KBM-7 (cell line): ENCODE results near the gene CD244.
"Not testable (repeated sequence)": the region's sequence is repeated elsewhere in the genome, so short reads cannot be mapped to it uniquely, and the experiment has no call there.

Source experiments
- DNase-seq: peaks from one replicate; pipeline ENCODE4 v3.0.0-alpha.2; 2015
- in situ Hi-C: fragments of 300-500 bp; cut with MboI; formaldehyde crosslinking; loops from 2 replicates; pipeline ENCODE4 v1.14.3; 2020; ENCODE audit warnings: low sequenced_read_pairs, low pct_unique_long_range_greater_than_20kb, mixed read lengths

The CD244 gene, protein sequence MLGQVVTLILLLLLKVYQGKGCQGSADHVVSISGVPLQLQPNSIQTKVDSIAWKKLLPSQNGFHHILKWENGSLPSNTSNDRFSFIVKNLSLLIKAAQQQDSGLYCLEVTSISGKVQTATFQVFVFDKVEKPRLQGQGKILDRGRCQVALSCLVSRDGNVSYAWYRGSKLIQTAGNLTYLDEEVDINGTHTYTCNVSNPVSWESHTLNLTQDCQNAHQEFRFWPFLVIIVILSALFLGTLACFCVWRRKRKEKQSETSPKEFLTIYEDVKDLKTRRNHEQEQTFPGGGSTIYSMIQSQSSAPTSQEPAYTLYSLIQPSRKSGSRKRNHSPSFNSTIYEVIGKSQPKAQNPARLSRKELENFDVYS

DNA sequence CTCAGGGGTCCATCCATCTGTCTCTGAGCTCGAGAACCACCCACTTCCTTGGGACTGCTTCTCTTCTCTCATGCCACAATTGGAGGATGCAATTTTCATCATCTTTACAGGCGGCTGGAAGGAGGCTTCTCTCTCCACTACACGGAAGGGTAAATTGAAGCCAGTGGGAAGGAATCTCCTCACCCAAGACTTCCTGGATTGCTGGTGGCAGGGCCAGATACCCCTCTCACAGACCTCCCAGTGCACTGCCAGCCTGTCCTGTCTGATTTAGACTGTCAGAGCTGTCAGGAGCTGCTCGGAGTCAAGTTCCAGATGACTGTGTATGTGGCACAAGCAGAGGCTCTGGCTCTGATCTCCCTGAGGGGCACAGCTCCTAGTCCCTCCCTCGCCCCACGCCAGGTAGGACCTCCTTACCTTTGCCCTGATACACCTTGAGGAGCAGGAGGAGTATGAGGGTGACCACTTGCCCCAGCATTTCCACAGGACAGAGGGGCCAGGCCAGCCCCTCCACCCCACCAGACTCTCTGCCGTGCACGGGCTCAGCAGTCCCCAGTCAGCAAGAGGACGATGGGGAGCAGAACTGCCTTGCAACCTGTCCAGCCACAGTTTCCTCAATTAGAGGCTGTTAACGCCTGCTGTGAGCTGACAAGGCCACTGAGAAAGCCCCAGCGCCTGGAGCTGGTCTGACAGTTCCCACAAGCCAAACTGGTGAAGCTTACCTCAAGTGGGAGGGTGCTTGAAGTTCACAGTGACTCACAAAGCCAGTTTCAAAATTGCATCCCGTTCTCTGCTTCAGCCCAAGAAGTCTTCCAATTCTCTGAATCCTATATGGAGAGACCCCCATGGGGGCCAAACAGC lies at the start of gene CD244:
Gene CD244, minus strand, starts transcription at position 685 of the 858 bp plus-strand sequence. Its CDS starts 210 bp downstream, at position 475.
- in situ Hi-C loops: no loop called here
- DNase-seq: peak; percentile 90

DNA sequence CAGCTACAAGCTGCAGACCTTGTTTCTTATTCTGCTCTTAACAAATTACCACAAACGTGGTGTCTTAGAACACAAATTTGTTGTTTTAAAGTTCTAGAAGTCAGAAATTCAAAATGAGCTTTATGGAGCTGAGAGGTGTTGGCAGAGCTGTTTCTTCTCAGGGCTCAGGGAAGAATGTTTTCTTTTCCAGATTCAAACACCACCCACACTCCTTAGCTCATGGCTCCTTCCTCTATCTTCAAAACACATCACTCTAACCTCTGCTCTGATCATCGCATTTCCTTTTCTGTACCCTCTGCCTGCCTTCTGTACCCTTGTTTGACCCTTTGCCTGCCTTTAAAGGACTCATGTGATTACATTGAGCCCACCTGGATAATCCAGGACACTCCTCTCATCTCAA lies 49.2 kb upstream of the CD244 start:
- no peak for DNase-seq
- in situ Hi-C loops: no loop called here

DNA sequence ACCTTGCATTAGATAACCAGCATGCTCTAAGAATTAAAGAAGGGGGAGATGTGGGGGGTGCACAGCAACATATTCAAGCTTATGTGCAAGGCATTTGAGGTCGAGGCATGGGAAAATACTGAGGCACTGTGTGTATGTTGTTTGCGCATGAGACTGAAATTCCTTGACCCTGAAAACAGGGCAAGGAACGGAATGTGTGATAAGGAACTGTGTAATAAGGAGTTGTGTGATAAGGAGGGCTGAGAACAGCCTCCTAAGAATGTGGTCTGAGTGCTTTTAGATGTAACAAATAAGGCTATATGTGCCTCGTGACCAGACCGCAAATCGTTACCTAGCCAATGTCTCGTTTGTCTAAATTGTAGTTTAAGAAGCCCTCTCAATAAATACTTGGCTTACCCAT lies 48.8 kb upstream of the CD244 start:
- in situ Hi-C loops: no loop called here
- no peak for DNase-seq

DNA sequence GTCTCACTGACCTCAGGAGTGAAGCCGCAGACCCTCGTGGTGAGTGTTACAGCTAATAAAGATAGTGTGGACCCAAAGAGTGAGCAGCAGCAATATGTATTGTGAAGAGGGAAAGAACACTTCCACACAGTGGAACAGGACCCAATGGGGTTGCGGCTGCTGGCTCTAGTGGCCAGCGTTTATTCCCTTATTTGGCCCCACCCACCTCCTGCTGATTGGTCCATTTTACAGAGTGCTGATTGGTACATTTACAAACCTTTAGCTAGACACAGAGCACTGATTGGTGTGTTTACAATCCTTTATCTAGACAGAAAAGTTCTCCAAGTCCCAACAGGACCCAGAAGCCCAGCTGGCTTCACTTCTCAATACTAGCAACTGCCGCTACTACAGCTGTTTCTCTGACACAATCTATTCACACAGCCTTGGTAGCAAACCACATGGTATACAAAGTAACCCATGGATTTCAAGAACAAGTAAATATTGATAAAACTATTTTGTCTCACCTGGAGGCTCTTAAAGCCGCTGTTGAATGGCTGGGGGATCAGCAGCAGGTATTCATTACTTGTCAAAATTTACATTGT lies 47.6 kb upstream of the CD244 start:
- DNase-seq: no peak
- in situ Hi-C loops: no loop called here

DNA sequence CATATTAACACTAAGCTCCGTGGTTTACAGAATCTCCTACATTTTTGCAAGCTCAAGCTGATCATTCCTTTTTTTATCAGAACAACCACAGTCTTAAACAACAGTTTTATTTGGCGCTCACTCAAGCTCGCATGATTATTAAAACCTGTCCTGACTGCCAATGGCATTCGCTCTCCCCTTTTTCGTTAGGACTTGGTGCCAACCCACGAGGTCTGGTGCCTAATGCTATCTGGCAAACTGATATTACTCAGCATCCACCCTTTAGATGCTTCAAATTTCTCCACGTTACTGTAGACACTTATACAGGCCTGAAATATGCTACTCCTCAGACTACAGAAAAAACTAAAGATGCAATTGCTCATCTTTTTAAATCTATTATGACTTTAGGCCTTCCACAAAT lies 45.3 kb upstream of the CD244 start:
- in situ Hi-C loops: no loop called here
- no peak for DNase-seq

DNA sequence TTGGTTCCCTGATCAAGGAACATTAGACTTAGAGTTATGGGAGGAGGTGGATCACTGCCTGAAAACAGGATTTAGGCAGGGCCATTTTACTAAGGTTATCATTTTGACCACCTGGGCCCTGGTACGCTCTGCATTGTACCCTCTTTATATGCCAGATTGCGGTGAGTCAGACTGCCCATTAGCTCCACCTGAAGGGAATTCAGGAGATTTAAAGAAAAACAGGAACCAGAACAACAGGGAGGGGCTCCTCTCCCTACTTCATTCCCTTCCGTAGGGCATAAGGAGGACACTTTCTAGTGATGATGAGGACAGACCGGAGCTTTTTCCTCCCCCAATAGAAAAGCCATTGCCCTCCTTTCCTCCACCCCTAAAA lies 42.9 kb upstream of the CD244 start:
- DNase-seq: no peak
- in situ Hi-C loops: no loop called here

DNA sequence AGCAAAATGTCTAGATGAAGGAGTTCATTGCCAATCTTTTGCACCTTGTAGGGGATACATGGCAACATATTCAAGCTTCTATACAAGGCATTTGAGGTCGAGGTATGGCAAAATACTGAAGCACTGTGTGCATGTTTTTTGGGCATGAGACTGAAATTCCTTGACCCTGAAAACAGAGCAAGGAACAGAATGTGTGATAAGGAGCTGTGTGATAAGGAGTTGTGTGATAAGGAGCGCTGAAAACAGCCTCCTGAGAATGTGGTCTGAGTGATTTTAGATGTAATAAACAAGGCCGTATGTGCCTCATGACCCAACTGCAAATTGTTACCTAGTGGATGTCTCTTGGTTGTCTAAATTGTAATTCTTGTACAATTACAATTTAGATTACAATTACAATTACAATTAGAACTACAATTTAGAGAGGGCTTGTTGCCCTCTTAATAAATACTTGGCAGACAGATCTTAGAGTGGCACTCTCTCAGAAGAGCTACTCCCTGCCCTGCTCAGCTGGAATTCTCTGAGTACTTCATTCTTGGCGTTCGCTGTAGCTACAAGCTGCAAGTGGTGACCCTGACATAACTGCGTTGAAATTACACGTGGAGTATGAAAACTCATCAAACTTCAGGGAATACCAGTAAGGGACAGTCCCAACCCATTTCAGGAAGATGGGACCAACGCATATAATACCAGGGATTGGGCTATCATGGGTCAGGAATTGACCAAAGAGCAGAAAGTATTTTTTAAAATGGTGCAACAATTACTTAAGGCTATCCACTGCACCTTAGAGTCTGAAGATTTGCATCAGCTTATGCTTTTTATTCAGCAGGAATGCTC lies 42.3 kb upstream of the CD244 start:
- in situ Hi-C loops: no loop called here
- DNase-seq: no peak

DNA sequence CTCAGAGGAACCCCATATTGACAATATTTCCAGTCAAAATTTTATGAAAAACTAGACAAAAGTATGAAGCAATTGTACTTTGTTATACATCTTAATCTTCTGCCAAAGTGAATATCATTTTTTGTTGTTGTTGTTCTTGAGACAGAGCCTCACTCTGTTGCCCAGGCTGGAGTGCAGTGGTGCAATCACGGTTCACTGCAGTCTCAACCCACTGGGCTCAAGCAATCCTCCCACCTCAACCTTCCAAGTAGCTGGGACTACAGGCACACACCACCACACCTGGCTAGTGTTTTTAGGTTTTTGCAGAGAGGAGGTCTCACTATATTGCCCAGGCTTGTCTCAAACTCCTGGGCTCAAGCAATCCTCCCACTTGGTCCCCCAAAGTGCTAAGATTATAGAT lies 39.6 kb upstream of the CD244 start:
- in situ Hi-C loops, DNase-seq: not testable (repeated sequence)

DNA sequence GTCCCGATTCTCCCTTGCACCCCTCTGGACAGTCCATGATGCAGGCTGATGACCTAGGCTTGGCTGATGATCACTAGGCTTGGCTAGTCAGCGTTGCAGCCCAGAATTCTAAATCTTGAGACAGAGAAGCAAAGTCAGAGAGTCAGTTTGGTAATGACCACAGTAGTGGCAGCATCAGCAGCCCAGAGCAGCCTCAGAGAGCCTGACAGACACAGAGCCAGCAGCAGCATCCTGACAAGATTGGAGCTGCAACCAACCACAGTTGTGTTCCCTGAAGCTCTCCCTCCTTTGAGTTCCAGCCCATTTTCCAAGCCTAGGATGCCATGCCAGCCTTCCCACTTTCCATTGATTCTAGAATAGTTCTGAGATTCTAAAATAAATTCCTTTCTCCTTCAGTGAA lies 39.1 kb upstream of the CD244 start:
- in situ Hi-C loops: no loop called here
- no peak for DNase-seq

DNA sequence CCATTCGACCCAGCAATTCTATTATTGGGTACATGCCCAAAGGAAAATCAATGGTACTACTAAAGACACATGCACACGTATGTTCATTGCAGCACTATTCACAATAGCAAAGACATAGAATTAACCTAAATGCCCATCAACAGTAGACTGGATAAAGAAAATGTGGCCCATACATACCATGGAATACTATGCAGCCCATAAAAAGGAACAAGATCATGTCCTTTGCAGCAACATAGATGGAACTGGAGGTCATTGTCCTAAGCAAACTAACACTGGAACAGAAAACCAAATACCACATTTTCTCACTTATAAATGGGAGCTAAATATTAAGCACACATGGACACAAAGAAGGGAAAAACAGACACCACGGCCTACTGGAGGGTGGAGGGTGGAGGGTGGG lies 38.0 kb upstream of the CD244 start:
- DNase-seq, in situ Hi-C loops: not testable (repeated sequence)

DNA sequence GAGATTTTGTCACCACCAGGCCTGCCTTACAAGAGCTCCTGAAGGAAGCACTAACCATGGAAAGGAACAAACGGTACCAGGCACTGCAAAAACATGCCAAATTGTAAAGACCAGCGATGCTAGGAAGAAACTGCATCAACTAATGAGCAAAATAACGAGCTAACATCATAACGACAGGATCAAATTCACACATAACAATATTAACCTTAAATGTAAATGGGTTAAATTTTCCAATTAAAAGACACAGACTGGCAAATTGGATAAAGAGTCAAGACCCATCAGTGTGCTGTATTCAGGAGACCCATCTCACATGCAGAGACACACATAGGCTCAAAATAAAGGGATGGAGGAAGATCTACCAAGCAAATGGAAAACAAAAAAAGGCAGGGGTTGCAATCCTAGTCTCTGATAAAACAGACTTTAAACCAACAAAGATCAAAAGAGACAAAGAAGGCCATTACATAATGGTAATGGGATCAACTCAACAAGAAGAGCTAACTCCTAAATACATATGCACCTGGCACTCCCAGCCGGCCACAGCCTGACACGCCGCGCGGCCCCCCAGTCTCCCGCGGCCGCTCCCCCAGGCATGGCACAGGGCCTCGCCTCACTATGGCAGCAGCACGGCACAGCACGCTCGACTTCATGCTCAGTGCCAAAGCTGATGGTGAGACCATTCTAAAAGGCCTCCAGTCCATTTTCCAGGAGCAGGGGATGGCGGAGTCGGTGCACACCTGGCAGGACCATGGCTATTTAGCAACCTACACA lies 31.9 kb upstream of the CD244 start:
- DNase-seq, in situ Hi-C loops: not testable (repeated sequence)

DNA sequence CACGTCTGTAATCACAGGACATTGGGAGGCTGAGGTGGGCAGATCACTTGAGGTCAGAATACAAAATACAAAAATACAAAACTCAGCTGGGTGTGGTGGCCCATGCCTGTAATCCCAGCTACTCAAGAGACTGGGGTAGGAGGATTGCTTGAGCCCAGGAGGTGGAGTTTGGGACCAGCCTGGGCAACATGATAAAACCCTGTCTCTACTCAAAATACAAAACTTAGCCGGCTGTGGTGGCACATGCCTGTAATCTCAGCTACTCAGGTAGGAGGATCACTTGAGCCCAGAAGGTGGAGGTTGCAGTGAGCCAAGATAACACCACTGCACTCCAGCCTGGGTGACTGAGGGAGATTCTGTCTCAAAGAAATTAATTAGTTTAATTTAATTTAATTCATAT lies 28.8 kb upstream of the CD244 start:
- no peak for DNase-seq
- in situ Hi-C loops: no loop called here

DNA sequence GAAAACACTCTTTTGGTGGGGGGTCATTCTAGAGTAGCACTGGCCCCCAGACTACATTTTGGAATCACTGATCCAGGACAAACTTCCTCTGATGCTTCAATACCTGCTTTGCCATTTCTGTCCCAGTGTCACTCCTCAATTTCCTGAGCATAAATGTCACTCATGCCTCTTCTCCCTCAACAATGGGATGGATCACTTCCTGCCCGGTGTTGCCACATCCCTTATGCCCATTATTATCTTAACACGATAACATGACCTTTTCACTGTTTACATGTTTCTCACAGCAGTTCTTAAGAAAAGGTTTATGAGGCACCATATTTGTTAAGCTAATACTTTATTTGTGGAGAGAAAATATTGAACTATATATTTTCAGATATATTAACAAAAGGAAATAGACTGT lies 26.2 kb upstream of the CD244 start:
- in situ Hi-C loops: no loop called here
- no peak for DNase-seq

DNA sequence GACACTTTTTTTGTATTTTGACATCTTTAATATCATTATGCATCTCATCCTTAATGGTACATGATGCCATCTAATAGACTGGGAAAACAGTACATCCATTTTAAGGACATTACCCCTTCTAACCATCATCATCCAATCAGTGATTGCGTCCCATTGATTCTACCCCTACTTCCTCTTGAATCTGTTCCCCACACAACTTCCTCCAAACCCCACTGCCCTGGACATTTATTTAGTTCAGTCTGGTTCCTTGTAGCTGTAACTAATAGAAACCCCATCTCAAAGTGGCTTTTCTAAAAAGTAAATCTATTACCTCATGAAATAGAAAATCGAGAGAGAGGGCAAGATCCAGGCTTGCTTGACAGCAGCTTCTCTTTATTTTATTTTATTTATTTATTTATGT lies 24.4 kb upstream of the CD244 start:
- in situ Hi-C loops: no loop called here
- DNase-seq: peak; percentile 22

DNA sequence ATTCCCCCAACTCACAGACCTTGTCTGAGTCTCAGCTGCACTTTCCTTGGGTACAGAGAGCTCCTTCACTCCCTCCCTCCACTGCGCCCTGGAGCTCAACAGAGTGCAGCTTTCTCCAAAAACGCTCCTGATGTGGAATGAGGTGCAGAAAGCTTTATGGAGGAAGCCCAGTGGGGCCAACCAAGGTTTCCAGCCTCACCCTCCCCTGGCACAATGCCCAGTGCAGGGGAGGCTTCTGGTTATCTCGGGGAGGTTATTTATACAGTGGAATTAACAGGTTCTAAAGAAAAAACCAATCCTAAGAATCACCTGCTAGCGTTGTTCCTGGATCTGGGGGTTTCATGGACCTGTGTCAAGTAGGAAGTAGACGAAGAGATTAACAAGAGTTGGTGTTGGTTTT lies 22.4 kb upstream of the CD244 start, which contains the start of gene ITLN1:
Gene ITLN1, minus strand, starts transcription at position 139 of the 400 bp plus-strand sequence. CDS start 303 bp downstream, outside the sequence.
- no peak for DNase-seq
- in situ Hi-C loops: no loop called here

DNA sequence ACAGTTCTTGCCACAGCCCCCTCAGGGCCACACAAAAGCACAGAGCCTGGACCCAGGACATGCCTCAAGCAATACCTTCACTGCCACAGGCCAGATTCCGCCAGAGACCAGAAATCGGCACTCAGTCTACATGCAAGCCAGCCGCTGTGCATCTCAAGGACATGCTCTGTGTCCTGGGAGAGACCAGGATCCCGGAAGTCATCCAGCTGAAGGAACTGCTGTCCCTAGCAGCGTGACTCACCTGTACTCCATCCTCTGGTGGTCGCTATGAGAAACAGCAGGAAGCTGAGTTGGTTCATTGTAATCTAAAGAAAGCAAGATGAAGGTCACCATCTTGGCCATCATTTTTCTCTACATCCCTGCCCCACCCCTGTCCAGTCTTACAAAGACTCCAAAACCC lies 21.9 kb upstream of the CD244 start:
- no peak for DNase-seq
- in situ Hi-C loops: no loop called here

DNA sequence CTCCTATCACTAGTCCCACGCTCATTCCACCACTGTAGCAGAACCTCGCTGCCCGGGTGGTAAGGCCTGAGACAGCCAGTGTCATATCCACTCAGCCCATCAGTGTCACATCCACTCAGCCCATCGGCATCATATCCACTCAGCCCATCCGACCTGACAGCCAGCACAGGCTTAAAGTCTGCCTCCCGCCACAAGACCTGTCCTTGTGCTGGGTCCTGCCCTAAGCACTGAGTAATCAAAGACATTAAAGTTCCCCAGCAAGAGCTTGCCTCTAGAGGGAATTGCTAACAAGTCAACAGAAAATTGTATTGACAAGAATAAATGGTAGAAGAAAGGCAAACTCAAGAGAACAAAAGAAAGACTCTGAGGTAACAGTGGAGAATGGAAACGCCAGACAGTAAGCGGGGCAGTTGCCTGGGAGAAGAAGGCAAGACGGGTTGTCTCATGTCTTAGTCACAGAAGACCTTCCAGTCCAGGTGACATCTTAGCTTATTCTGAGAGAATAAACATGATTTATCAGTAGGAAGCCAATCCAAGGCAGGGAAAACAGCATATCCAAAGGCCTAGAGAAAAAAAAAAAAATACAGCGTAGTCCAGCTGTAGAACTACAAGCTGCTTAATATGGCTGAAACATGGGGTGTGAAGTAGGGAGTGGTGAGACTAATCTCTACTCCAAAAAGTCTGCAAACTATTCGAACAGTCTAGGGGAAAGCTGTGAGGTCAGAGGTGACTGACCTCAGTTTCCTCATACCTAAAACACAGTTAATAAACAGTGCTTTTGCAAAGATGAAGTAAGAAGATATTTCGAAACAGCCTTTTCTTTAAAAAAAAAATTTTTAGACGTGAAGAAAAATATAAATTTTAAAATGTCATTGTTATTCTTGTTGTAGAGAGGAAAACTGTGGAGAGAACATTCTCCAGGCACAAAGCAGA lies 21.2 kb upstream of the CD244 start:
- no peak for DNase-seq
- in situ Hi-C loops: no loop called here

DNA sequence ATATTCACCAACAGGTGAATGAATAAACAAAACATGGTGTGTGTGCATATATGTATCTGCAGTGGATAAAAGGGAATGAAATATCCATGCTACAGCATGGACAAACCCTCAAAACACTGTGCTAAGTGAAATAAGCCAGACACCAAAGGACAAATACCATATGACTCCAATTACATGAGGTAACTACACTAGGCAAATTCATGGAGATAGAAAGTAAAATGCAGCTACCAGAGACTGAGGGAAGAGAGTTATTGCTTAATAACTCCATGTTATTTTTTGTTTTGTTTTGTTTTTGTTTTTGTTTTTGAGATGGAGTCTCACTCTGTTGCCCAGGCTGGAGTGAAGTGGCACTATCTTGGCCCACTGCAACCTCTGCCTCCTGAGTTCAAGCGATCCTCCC lies 19.9 kb upstream of the CD244 start:
- DNase-seq: no peak
- in situ Hi-C loops: no loop called here
